NCI-H2196 treated with DMSO at 0.1 percent for 48 hours (cell line): ENCODE results near the gene UBAP2.
"Not testable (repeated sequence)": the region's sequence is repeated elsewhere in the genome, so short reads cannot be mapped to it uniquely, and the experiment has no call there.

Experiments used
- DNase-seq: peaks from one replicate; lab custom pipeline; 2025; ENCODE audit not compliant: unreplicated experiment; lab: John Stamatoyannopoulos, UW

Gene UBAP2

DNA sequence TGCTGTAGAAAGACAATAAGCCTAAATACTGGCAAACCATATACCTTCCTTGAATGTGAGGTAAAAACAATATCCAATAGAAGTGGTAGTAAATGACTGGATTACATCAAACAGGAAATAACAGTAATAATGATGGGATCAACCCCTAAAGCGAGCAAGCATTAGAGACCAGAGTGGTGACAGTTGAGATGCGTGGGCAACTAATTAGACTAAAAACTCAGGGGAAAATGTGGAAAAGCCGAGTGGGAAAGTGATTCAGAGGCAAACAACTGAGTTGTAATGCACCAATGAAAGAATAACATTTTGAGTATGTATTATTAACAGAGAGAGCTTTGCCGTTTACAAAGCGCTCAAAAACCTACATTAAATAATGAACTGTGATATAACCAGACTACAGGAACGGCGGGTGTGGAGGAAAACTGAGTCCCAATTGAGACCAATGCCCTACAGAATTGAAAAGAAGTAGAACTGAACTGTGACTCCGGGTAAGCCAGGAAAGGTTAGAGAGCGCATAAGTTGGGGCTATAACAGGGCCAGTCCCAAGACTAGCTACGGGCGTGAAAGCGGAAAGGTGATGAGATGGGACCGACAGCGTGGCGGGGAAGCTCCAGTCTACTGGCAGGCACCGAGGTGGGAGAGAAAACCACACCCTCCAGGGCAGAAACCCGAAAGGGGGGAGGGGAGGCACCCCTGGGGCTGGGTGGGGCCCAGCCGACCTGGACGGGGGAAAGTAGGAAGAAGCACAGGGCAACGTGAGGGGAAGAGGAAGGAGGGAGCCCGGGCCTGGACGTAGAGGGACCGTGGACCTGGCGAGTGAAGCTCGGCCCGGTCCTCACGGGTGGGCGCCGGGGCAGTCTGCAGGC, 592 bp downstream of the UBAP2 start:
- DNase-seq = no peak

DNA sequence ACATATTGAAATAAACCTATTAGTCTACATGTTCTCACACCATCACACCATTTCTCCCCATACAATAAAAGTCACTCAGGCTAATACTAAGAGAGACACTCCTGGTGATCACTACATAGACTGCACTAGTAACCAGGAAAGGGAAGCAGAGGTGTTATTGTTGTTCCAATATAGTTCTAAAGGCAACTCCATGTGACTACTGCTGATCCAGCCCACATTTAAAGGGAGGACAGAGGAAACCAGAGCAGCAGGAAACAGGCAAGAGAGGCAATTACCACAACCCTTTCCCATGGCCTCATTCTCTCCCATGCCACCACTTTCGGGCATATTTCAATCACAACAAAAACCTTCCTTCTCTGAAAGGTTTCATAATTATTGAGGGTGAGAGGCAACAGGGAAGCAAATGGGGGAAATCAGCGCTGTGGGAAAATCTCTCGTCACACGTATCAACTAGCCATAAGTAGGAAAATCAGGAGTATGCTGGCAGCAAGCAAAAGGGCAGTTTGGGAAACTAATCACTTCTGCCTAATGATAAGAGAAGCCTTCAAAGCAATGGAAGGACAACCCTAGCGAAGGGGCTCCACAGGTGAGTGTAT, 1.8 kb downstream of the UBAP2 start:
- no peak for DNase-seq

DNA sequence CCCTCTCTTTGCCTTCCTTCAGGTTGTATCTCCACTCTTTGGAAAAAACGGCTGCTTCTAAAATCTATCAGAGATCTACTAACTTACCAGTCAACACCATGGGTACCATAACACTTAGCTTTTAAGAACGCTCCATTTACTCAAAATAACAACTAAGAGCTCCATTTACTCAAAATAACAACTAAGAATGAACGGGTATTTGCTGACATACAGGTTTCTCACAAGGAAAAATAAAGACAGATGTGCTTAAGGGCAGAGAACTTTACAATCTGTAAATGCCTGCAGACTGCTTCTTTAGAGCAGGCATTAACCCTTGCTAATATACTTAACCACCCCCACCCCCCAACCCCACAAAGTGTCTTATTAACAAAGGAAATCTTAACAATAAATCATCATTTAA, 2.8 kb downstream of the UBAP2 start:
- no peak for DNase-seq

DNA sequence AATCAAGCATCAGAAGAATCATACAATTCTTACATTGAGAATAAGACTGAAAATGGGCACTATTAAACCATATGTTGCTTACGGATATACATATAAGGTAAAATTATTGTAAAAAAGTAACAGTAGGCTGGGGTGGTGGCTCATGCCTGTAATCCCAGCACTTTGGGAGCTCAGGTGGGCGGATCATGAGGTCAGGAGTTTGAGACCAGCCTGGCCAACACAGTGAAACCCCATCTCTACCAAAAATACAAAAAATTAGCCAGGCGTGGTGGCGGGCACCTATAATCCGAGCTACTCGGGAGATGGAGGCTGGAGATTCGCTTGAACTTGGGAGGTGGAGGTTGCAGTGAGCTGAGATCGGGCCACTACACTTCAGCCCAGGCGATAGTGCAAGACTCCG, 6.6 kb downstream of the UBAP2 start:
- DNase-seq = not testable (repeated sequence)

DNA sequence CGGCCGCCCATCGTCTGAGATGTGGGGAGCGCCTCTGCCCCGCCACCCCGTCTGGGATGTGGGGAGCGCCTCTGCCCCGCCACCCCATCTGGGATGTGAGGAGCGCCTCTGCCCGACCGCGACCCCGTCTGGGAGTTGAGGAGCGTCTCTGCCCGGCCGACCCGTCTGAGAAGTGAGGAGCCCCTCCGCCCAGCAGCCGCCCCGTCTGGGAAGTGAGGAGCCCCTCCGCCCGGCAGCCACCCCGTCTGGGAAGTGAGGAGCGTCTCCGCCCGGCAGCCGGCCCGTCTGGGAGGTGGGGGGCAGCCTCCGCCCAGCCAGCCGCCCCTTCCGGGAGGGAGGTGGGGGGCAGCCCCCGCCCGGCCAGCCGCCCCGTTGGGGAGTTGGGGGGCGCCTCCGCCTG, 9.8 kb downstream of the UBAP2 start:
- not testable (repeated sequence) for DNase-seq

DNA sequence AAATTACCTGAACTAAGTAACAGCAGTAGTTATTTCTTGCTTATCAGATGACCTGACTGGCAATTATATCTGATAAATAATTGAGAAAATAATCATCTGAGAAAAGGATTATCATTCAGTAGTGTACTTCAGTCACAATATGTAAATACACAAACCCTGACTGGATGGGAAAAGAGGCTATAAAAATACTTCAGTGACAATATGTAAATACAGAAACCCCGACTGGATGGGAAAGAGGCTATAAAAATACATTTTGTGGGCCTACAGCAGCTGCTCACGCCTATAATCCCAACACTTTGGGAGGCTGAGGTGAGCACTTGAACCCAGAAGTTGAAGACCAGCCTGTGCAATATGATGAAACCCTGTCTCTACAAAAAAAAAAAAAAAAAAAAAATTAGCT, 11.1 kb downstream of the UBAP2 start:
- peak; percentile 4 for DNase-seq

DNA sequence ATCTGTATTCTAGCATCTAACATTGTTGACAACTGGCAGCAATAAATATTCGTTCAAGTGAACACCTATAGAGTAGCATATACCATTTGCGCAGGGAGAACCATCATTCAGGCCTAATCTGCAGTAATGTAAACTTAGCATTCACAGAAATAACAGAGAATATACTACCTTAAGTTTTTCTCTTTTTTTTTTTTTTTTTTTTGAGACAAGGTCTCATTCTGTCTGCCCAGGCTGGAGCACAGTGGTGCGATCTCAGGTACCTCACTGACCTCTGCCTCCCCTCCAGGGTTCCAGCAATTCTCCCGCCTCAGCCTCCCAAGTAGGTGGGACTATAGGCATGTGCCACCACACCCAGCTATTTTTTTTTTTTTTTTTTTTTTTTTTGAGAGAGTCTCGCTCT, 12.1 kb downstream of the UBAP2 start:
- no peak for DNase-seq

DNA sequence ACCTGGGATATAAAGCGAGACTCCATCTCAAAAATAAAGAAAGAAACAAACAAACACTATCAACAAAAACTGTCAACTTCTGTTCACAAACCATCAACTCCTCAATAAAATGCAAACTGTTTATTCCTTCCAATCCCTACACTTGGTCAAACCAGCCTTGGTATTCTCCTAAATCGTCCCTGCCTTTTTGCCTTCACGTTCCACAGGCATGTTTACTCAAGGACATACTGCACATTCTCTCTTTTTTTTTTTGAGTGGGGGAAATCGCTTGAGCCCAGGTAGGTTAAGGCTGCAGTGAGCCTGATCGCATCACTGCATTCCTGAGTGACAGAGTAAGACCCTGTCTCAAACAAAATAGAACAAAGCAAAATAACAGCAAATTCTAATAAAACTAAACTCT, 13.0 kb downstream of the UBAP2 start:
- no peak for DNase-seq

DNA sequence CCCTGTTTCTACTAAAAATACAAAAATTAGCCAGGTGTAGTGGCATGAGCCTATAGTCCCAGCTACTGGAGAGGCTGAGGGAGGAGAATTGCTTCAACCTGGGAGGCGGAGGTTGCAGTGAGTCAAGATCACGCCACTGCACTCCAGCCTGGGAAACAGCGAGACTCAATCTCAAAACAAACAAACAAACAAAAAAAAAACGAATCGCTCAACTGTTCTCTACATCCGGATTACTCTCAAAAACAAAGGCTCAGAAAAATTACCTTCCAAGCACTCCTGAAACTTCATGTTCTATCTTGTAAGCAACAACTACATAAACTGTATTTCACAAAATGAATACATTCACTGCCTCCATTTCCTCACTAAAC, 14.0 kb downstream of the UBAP2 start:
- DNase-seq = no peak

DNA sequence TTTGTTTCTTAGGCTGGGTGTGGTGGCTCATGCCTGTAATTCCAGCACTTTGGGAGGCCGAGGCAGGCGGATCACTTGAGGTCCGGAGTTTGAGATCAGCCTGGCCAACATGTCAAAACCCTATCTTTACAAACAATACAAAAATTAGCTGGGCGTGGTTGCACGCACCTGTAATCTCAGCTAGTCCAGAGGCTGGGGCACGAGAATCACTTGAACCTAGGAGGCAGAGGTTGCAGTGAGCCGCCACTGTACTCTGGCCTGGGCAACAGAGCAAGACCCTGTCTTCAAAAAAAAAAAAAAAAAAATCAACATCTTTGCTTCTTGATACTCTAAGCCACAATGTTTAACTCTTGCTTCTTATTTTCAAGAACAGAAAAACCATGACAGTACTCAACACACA, 16.1 kb downstream of the UBAP2 start:
- DNase-seq = no peak

DNA sequence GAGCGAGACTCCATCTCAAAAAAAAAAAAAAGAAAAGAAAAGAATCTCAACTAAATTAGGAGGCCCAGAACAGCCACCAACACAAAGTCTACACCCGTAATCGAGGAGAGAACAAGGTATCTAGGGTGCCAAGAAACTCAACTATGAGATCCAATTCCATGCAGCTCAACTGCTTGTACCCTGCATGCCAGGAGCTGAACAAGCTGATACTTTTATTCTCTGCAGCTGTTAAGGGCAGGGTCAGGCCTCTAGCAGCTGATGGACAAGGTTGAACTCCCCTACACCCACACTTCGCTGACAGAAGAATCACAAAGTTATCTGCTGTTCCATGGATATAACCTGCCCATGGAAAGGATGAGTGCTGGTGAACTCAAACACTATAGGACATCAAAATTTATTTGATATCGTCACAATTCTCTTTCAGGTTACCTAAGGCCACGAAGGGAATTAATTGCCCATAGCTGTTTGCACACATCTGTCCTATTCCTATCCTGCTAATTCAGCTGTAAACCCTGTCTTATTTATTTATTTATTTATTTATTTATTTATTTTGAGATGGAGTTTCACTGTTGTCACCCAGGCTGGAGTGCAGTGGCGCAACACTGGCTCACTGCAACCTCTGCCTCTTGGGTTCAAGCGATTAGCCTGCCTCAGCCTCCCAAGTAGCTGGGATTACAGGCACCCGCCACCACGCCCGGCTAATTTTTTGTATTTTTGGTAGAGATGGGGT, 20.7 kb downstream of the UBAP2 start:
- no peak for DNase-seq

DNA sequence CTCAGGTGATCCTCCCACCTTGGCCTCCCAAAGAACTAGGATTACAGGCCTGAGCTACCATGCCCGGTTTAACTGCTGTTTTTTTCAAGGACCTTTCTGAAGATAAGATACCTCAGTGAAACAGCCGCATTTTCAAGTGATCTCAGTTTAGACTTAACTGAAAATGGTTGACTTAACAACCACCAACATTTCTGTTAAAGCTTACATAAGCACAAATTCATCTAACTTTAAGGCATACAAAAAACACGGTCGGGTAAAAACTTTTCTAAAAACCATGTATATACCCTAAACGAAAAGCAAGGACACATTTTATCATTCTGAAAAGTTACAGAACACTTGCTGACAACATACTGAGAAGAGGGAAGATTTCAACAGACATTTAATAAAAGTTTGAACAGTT, 22.9 kb downstream of the UBAP2 start:
- DNase-seq = no peak

DNA sequence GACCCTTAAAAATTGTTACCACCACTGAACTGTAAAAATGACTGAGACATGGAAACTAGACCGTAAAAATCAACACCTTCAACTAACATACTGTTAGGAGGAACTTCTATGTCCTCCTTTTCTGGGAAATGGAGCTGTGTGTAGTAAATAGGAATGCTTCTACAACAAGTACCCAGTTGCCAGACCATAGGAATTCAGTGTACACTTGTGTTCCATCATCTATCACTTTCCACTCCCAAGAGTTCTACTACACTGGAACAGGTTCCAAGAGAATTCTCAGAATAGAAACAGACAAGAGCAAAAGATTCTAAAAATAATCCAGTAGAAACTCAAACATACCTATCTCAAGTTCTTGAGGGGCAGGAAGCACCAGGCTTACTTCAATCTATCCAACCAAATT, 23.6 kb downstream of the UBAP2 start:
- no peak for DNase-seq

DNA sequence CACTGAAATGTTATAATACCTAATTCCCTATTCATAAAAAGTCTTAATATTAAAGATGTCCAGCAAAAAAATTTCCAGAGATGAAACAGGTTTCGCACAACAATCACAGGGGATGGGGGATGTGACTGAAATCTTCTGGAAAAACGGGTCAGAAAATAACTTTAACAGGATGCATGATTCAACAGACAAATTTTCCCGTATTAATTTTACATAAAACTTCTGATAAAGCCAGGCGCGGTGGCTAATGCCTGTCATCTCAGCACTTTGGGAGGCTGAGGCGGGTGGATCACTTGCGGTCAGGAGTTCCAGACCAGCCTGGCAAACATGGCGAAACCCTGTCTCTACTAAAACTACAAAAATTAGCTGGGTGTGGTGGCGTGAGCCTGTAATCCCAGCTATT, 24.2 kb downstream of the UBAP2 start:
- not testable (repeated sequence) for DNase-seq

DNA sequence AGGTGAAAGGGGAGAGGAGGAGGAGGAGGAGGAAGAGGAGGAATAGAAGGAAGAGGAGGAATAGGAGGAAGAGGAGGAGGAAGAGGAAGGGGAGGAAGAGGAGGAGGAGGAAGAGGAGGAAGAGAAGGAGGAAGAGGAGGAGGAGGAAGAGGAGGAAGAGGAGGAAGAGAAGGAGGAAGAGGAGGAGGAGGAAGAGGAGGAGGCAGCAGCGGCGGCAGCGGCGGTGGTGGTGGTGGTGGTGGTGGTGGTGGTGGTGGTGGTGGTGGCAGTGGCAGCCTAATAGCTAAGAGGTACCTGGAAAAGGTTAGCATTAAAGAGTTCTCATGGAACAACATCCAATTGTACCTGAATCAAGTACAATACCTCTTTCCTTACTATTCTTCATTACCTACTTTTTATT, 32.5 kb downstream of the UBAP2 start:
- no peak for DNase-seq

DNA sequence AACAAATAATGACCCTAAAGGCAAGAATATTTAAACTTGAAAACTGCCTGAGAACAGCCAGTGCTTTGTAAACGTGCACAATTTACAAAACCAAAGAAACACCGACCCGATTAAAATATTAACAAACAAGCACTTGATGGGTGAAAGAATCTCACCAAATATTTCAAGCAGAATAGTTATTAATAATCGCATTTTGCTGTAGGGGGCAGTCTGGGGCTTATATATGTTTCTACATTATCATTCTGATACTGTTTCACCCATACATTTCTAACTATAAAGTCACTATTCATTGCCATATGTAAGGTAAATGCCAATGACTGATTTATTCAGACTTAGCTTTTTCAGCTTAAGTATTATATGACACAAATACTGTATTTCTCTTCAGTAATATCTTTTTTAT, 37.7 kb downstream of the UBAP2 start:
- no peak for DNase-seq

DNA sequence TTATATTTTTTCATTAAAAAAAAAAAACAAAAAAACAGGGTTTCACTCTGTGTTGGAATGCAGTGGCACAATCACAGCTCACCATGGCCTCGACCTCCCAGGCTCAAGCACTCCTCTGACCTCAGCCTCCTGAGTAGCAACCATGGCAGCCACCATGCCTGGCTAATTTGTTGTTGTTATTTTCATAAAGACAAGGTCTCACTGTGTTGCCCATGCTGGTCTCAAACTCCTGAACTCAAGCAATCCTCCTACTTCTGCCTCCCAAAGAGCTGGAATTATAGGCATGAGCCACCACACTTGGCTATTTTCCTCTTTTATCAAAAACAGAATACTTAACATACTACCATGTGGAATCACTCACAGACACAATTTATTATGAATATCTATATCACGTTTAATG, 46.7 kb downstream of the UBAP2 start:
- no peak for DNase-seq

DNA sequence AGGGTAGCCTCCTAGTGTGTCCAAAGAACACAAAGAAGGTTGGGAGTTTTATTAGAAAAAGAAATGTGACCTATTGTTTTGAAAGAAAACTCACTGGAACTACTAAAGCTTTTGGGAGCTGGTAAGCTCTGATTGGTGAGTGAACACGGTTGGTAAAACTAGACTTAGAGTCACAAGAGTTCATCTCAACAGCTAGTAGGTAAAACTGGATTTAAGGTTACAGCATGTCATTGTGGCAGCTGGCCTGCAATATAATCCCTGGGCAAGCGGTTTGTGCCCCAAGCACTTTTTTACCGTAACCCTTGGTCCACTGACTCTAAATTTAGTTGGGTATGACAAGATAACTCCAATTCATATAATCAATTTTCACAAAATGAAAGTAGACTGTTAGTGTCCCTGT, 47.4 kb downstream of the UBAP2 start:
- DNase-seq = no peak

DNA sequence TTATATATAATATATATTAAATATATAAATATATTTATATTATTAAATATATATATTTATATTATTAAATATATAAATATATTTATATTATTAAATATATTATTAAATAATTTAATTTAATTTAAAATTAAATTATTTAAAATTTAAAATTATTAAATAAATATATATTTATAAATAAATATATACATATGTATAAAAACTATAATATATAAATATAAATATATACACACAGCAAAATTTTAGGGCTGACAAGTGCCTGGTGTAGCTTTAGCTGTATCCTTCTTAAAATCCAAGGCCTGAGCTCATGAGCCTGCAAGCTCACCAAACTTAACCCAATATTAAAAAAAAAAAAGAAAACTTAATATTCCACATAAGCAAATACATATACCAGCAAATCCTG, 53.2 kb downstream of the UBAP2 start:
- DNase-seq = no peak

DNA sequence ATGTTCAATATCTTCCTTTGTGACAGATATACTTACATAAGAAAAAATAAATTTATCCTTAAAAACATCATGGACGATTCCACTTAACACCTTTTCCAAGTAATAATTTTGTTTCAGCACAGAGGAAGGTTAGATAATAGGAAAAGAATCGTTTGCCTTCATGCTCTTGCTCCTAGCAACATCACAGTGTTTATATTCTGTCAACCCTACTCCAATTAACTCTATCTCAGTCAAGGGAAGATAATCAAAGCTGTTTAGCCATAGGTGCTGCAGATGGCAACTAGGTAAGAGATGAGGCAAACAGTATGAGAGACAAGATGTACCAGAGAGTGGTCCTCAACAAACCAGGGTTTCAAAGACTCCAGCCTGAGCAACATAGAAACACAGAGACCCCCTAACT, 55.6 kb downstream of the UBAP2 start:
- no peak for DNase-seq

DNA sequence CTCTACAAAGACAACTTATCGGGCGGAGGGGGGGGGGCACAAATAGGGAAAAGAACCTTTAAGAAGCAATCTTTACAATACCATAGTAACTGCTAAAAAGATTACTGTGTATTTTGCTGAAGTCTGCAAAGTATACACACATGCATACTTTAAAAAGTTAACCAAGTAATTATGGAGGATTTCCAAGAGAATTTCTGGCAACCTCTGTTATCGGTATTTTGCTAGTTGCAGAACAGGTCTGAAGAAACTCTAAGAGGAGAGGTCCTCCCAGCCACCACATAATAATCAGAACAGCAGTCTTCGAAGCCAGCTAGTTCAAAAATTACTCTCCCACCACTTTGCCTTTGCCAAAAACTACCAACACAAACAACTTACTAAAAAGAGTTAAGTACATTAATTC, 56.1 kb downstream of the UBAP2 start:
- DNase-seq = no peak

DNA sequence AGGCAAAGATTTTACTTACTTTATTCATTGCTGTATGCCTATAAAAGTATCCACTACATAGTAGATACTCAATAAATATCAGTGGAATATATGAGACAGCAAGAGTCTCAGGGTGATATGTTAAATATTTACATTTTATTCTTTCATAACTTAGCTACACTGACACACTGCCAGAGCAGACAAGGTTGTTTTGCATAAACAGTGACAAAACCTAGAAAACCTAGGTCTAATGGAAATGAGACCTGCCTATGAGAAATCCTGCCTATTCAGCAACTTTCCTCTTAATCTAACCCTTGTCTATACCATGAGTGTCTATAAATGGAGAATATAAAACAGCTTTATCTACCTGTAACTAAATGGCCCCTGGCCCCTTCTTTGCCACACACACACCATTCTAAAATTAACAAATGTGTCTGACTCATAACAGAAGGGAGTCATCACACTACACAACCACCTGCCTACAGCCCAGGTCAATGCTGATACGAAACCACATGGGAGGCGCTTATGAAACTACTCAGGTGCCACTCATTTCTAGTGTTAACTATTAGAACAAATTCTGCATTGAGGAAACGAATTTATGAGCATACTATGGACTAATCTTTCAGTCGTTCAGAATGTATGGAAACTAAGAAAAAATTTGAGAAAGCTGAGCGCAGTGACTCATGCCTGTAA, 60.3 kb downstream of the UBAP2 start:
- DNase-seq = no peak
